Small intestine (tissue), 7 donors: ENCODE results near the gene PLEKHM1. TPM values are rescaled to one million over a fixed set of nuclear protein-coding genes. Genes with fewer than 3 reads are reported as not detected.

Source experiments
- DNase-seq, 2 donors: peaks; one replicate each; pipeline versions ENCODE4 v3.0.0 to v3.0.0-alpha.2; 2013
- FAIRE-seq: peaks from 2 replicates; lab custom pipeline; 2012; peaks lifted over from hg19 to GRCh38; lab: Jason Lieb, UNC
- H3K27ac ChIP-seq, 3 donors: one replicate each; pipeline ENCODE4 v1.5.1; 2013; ENCODE audit warnings: low read length in 2 of 3, mild to moderate bottlenecking in 2 of 3, control low read depth in 1 of 3, inconsistent platforms in 1 of 3, low read depth in 1 of 3, moderate library complexity in 1 of 3
- H3K27me3 ChIP-seq, 3 donors: one replicate each; pipeline ENCODE4 v1.6.1; 2013; ENCODE audit warnings: low read length in 3 of 3, inconsistent platforms in 1 of 3; ENCODE audit not compliant: control insufficient read depth in 3 of 3, insufficient read depth in 3 of 3
- H3K36me3 ChIP-seq, 3 donors: one replicate each; pipeline ENCODE4 v1.6.1; 2013; ENCODE audit warnings: low read length in 3 of 3, inconsistent platforms in 1 of 3, low read depth in 1 of 3, mild to moderate bottlenecking in 1 of 3, moderate library complexity in 1 of 3; ENCODE audit not compliant: control insufficient read depth in 3 of 3, insufficient read depth in 2 of 3
- H3K4me1 ChIP-seq, 3 donors: one replicate each; pipeline ENCODE4 v1.6.1; 2013; ENCODE audit warnings: low read length in 2 of 3, inconsistent platforms in 1 of 3, low read depth in 1 of 3, mild to moderate bottlenecking in 1 of 3, moderate library complexity in 1 of 3; ENCODE audit not compliant: control insufficient read depth in 3 of 3, insufficient read depth in 2 of 3
- H3K4me3 ChIP-seq, 3 donors: one replicate each; pipeline ENCODE4 v1.5.1; 2013; ENCODE audit warnings: low read length in 3 of 3, control low read depth in 1 of 3, inconsistent platforms in 1 of 3, low read depth in 1 of 3, mild to moderate bottlenecking in 1 of 3, moderate library complexity in 1 of 3
- H3K9me3 ChIP-seq, 2 donors: one replicate each; pipeline ENCODE4 v1.6.1; 2013; ENCODE audit warnings: low read depth in 1 of 2, low read length in 1 of 2; ENCODE audit not compliant: control insufficient read depth in 2 of 2, insufficient read depth in 1 of 2
- WGBS, 3 donors: extraction: QIAGEN DNeasy Blood & Tissue Kit; methylation state at CpG; one replicate each; pipeline ENCODE4 v1.1.7; 2013; 5-methylcytosine and 5-hydroxymethylcytosine counted together
- polyA plus RNA-seq, 4 donors: library from polyadenylated mRNA; stranded (reverse) in 3 of 4; unstranded in 1 of 4; fragments of 200-250 nt in 3 of 4; fragments of 120-200 nt in 1 of 4; gene quantifications; one replicate each; pipeline versions ENCODE4 v1.2.1 to v1.2.3, GENCODE V29; 2013
- donor health status: healthy with polysubstance abuse.
- donor health status: control.
- donor health status: control.
- donor health status: Bipolar disorder and iron deficiency.
- donor health status: healthy.

The PLEKHM1 gene
- polyA plus RNA-seq, 4 donors, result 12.2 to 21.6 (median 13.0) TPM

GRCh38 chr17:45423304-45423974 lies 67.1 kb downstream of the PLEKHM1 start:
- Histone ChIP-seq H3K27ac (peak overlapping the region in 2 of 3 donors; percentile 12 to 98), H3K4me1 (peaks cover 0 to 31% (median 5%) of the 10 kb centered on the region in 3 donors), H3K4me3 (peak overlapping the region in 2 of 3 donors; percentile 74 to 85), H3K27me3 (peaks cover 0 to 4% (median 0%) of the 10 kb centered on the region in 3 donors), H3K36me3 (peaks cover 0 to 31% (median 4%) of the 10 kb centered on the region in 3 donors), H3K9me3 (no peaks in the 10 kb centered on the region)
- FAIRE-seq, result peak; percentile 73
- WGBS, 3 donors, result 37 to 71% (median 58%) methylated on average over 8 of the region's 8 CpGs
- no peak for DNase-seq

GRCh38 chr17:45414990-45415881 lies 75.3 kb downstream of the PLEKHM1 start:
- H3K4me3 ChIP-seq, result no peak overlapping the region
- H3K36me3 ChIP-seq, result peaks cover 0 to 63% (median 0%) of the 10 kb centered on the region in 3 donors
- peak overlapping the region; percentile 74 to 95 (median 82) for H3K27ac ChIP-seq
- no peaks in the 10 kb centered on the region for H3K27me3 ChIP-seq
- FAIRE-seq (no peak), DNase-seq (peak; percentile 77 to 93)
- H3K9me3 ChIP-seq, result no peaks in the 10 kb centered on the region
- 23 to 61% (median 34%) methylated on average over 10 of the region's 10 CpGs for whole genome bisulfite sequencing, 3 donors
- H3K4me1 ChIP-seq, result peaks cover 5 to 66% (median 9%) of the 10 kb centered on the region in 3 donors

GRCh38 chr17:45413498-45413923 lies 77.0 kb downstream of the PLEKHM1 start:
- Histone ChIP-seq H3K9me3 (no peaks in the 10 kb centered on the region), H3K36me3 (peaks cover 0 to 75% (median 0%) of the 10 kb centered on the region in 3 donors), H3K27ac (peak overlapping the region; percentile 72 to 90 (median 82)), H3K4me1 (peaks cover 7 to 78% (median 17%) of the 10 kb centered on the region in 3 donors), H3K27me3 (no peaks in the 10 kb centered on the region), H3K4me3 (no peak overlapping the region)
- WGBS, 3 donors, result 29 to 55% (median 47%) methylated on average over 9 of the region's 9 CpGs
- FAIRE-seq (no peak), DNase-seq (peak; percentile 94 to 97)

GRCh38 chr17:45411348-45412105 lies 79.0 kb downstream of the PLEKHM1 start:
- no peaks in the 10 kb centered on the region for H3K9me3 ChIP-seq
- H3K36me3 ChIP-seq, result peaks cover 0 to 69% (median 0%) of the 10 kb centered on the region in 3 donors
- peak overlapping the region; percentile 72 to 95 (median 82) for H3K27ac ChIP-seq
- peaks cover 11 to 95% (median 17%) of the 10 kb centered on the region in 3 donors for H3K4me1 ChIP-seq
- DNase-seq (peak; percentile 72 to 86), FAIRE-seq (no peak)
- 66 to 72% (median 67%) methylated on average over 5 of the region's 5 CpGs for WGBS, 3 donors
- no peaks in the 10 kb centered on the region for H3K27me3 ChIP-seq
- H3K4me3 ChIP-seq, result no peak overlapping the region

GRCh38 chr17:45410144-45411091 lies 80.1 kb downstream of the PLEKHM1 start:
- DNase-seq (no peak), FAIRE-seq (no peak)
- Histone ChIP-seq H3K27me3 (no peaks in the 10 kb centered on the region), H3K36me3 (peaks cover 0 to 73% (median 0%) of the 10 kb centered on the region in 3 donors), H3K9me3 (no peaks in the 10 kb centered on the region), H3K27ac (peak overlapping the region; percentile 72 to 95 (median 82)), H3K4me1 (peaks cover 11 to 96% (median 16%) of the 10 kb centered on the region in 3 donors), H3K4me3 (peak overlapping the region in 2 of 3 donors; percentile 47 to 55)
- WGBS, 3 donors, result 54 to 70% (median 65%) methylated on average over 23 to 24 of the region's 24 CpGs

GRCh38 chr17:45409659-45410076 lies 80.9 kb downstream of the PLEKHM1 start:
- FAIRE-seq (no peak), DNase-seq (no peak)
- H3K27me3 ChIP-seq, result no peaks in the 10 kb centered on the region
- H3K4me1 ChIP-seq, result peaks cover 11 to 93% (median 14%) of the 10 kb centered on the region in 3 donors
- H3K4me3 ChIP-seq, result peak overlapping the region; percentile 5 to 55 (median 47)
- H3K27ac ChIP-seq, result peak overlapping the region; percentile 72 to 95 (median 82)
- H3K9me3 ChIP-seq, result no peaks in the 10 kb centered on the region
- peaks cover 2 to 78% (median 3%) of the 10 kb centered on the region in 3 donors for H3K36me3 ChIP-seq
- 33 to 41% (median 38%) methylated on average over 5 of the region's 5 CpGs for WGBS, 3 donors
